ENCODE results near the gene PAIP2.

The PAIP2 gene

DNA sequence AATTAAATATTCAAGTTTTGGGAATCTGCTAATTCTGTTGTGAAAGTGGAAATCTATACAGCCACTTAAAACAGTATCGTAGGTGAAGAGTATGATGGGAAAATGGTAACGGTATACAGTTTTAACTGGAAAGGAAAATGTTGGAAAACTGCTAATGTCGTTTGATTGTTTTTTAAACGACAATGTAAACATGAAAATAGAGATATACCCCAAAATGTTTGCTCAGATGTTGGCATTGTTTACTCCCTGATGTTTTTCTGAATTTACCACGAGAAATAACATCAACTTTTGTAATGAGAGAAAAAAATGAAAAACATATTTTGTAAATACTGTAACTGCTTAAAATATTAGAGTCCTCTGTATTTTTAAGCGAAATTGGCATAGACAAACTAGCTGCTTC, 45.5 kb upstream of the PAIP2 start:
- no peak for DNase-seq
- ChIA-PET CTCF (interaction anchor here (0.9 to 2.8 kb wide), 3 partner anchors 10 to 205 kb away, joined by 4 to 14 read pairs (median 5); no protein-coding TSS in a partner anchor), POLR2A (interaction anchor here (0.9 kb wide), 1 partner anchor 34 kb away, joined by 3 read pairs; no protein-coding TSS in a partner anchor)
- Histone ChIP-seq H3K27ac (ENCODE audit: insufficient read depth in 1 of 2, low read depth in 1 of 2, low read length in 2 of 2, poor library complexity in 1 of 2, severe bottlenecking in 2 of 2) (peak overlapping the region in 1 of 2 experiments; percentile 99), H3K36me3 (ENCODE audit: control insufficient read depth in 4 of 4, insufficient read depth in 4 of 4, low read length in 3 of 4) (peaks cover 0 to 7% (median under 1%) of the 10 kb centered on the region in 4 experiments), H3K4me1 (ENCODE audit: control extremely low read depth in 1 of 4, control insufficient read depth in 4 of 4, insufficient read depth in 4 of 4, low read length in 3 of 4) (peaks cover 16 to 51% (median 26%) of the 10 kb centered on the region in 4 experiments), H3K4me3 (ENCODE audit: control insufficient read depth in 1 of 7, extremely low read depth in 1 of 7, insufficient read depth in 4 of 7, low read depth in 2 of 7, low read length in 6 of 7) (peak overlapping the region in 5 of 7 experiments; percentile 27 to 100 (median 89)), H3K9me3 (ENCODE audit: control extremely low read depth in 1 of 5, control insufficient read depth in 4 of 5, insufficient read depth in 2 of 5, low read depth in 1 of 5, low read length in 4 of 5) (no peaks in the 10 kb centered on the region), H3K27me3 (replicated peaks in 2 of 5; ENCODE audit: control insufficient read depth in 4 of 5, insufficient read depth in 5 of 5, low read length in 4 of 5) (no peaks in the 10 kb centered on the region)
- 75% methylated on average over 4 of the region's 6 CpGs for WGBS (ENCODE audit: insufficient coverage)

DNA sequence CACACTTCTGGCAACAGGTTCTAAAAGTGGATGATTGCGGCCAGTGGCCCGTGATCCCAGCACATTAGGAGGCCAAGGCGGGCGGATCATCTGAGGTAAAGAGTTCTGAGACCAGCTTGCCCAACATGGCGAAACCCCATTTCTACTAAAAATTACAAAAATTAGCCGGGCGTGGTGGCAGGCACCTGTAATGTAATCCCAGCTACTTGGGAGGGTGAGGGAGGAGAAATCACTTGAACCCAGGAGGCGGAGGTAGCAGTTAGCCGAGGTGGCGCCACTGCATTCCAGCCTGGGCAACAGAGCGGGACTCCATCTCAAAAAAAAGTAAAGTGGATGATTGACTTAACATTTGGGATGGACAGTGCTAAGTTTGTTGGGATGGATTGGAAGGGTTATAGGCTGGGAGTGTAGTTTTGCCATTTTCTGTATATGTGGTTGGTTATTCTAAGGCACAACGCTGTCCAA, 44.8 kb upstream of the PAIP2 start:
- Histone ChIP-seq H3K4me1 (ENCODE audit: control extremely low read depth in 1 of 4, control insufficient read depth in 4 of 4, insufficient read depth in 4 of 4, low read length in 3 of 4) (peaks cover 16 to 51% (median 26%) of the 10 kb centered on the region in 4 experiments), H3K4me3 (ENCODE audit: control insufficient read depth in 1 of 7, extremely low read depth in 1 of 7, insufficient read depth in 4 of 7, low read depth in 2 of 7, low read length in 6 of 7) (peak overlapping the region in 3 of 7 experiments; percentile 11 to 100 (median 28)), H3K27ac (ENCODE audit: insufficient read depth in 1 of 2, low read depth in 1 of 2, low read length in 2 of 2, poor library complexity in 1 of 2, severe bottlenecking in 2 of 2) (peak overlapping the region in 1 of 2 experiments; percentile 99), H3K36me3 (ENCODE audit: control insufficient read depth in 4 of 4, insufficient read depth in 4 of 4, low read length in 3 of 4) (peaks cover 0 to 11% (median under 1%) of the 10 kb centered on the region in 4 experiments), H3K9me3 (ENCODE audit: control extremely low read depth in 1 of 5, control insufficient read depth in 4 of 5, insufficient read depth in 2 of 5, low read depth in 1 of 5, low read length in 4 of 5) (no peaks in the 10 kb centered on the region), H3K27me3 (replicated peaks in 2 of 5; ENCODE audit: control insufficient read depth in 4 of 5, insufficient read depth in 5 of 5, low read length in 4 of 5) (no peaks in the 10 kb centered on the region)
- WGBS (ENCODE audit: insufficient coverage) = 98% methylated on average over 10 of the region's 12 CpGs
- ChIA-PET CTCF (interaction anchor here (0.6 to 2.8 kb wide), 7 partner anchors 9 to 205 kb away, joined by 3 to 14 read pairs (median 4); no protein-coding TSS in a partner anchor), POLR2A (interaction anchor here (0.5 to 0.9 kb wide), 2 partner anchors 23 to 34 kb away, joined by 3 read pairs; no protein-coding TSS in a partner anchor)
- no peak for DNase-seq

DNA sequence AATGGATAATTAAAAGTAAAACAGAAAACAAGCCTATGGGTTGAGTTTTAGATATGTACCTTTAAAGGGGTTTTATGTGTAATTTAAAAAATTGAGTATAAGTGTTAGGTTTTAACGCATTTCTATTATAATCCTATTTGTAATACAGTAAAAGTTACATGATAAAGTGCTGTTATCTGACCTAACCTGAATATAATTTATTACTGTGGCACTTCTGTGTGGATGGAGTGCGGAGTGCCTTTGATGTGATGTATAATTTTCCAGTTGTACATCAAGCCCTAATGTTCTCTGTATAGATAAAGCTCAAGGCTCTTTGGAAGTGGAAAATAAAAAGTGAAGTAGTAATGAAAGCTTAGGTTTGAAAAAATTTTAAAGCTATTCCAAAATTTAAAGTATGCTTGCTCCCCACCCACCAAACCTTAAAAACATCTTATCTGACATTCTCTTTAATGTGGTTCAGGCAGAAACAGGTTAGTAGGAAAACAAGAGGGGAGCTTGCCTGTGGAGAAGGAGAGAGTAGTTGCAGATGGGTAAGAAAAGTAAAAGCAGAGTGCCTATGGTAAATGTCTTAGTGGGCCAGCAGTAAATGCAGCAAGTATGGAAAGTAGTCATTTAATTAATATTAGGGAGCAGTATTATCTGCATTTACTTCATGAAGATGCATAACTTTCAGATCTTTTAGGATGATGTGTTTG, 44.1 kb upstream of the PAIP2 start:
- peaks cover 0 to 12% (median under 1%) of the 10 kb centered on the region in 4 experiments for H3K36me3 ChIP-seq (ENCODE audit: control insufficient read depth in 4 of 4, insufficient read depth in 4 of 4, low read length in 3 of 4)
- peaks cover 16 to 51% (median 26%) of the 10 kb centered on the region in 4 experiments for H3K4me1 ChIP-seq (ENCODE audit: control extremely low read depth in 1 of 4, control insufficient read depth in 4 of 4, insufficient read depth in 4 of 4, low read length in 3 of 4)
- no CpG with 5 or more reads among the region's 2 CpGs for WGBS (ENCODE audit: insufficient coverage)
- ChIA-PET CTCF (interaction anchor here (0.6 to 2.8 kb wide), 6 partner anchors 8 to 60 kb away, joined by 3 to 14 read pairs (median 3); no protein-coding TSS in a partner anchor), POLR2A (interaction anchor here (0.6 kb wide), 1 partner anchor 14 kb away, joined by 3 read pairs; no protein-coding TSS in a partner anchor)
- no peaks in the 10 kb centered on the region for H3K27me3 ChIP-seq (replicated peaks in 2 of 5; ENCODE audit: control insufficient read depth in 4 of 5, insufficient read depth in 5 of 5, low read length in 4 of 5)
- H3K4me3 ChIP-seq (ENCODE audit: control insufficient read depth in 1 of 7, extremely low read depth in 1 of 7, insufficient read depth in 4 of 7, low read depth in 2 of 7, low read length in 6 of 7) = peak overlapping the region in 1 of 7 experiments; percentile 17
- peak overlapping the region in 1 of 2 experiments; percentile 6 for H3K27ac ChIP-seq (ENCODE audit: insufficient read depth in 1 of 2, low read depth in 1 of 2, low read length in 2 of 2, poor library complexity in 1 of 2, severe bottlenecking in 2 of 2)
- DNase-seq = no peak
- no peaks in the 10 kb centered on the region for H3K9me3 ChIP-seq (ENCODE audit: control extremely low read depth in 1 of 5, control insufficient read depth in 4 of 5, insufficient read depth in 2 of 5, low read depth in 1 of 5, low read length in 4 of 5)

DNA sequence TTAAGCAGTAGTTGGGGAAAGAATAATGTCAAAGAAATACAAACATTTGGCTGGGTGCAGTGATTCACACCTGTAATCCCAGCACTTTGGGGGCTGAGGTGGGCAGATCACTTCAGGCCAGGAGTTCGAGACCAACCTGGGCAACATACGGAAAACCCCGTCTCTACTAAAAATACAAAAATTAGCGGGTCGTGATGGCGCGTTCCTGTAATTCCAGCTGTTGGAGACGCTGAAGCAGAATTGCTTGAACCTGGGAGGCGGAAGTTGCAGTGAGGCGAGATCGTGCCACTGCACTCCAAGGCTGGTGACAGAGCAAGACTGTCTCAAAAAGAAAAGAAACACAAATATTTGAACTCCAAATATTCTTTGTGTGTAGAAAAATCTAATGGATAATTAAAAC, 43.4 kb upstream of the PAIP2 start:
- DNase-seq = peak in 1 of 3 donors; percentile 23
- POLR2A ChIA-PET = interaction anchor here (0.6 kb wide), 1 partner anchor 13 kb away, joined by 3 read pairs; no protein-coding TSS in a partner anchor

DNA sequence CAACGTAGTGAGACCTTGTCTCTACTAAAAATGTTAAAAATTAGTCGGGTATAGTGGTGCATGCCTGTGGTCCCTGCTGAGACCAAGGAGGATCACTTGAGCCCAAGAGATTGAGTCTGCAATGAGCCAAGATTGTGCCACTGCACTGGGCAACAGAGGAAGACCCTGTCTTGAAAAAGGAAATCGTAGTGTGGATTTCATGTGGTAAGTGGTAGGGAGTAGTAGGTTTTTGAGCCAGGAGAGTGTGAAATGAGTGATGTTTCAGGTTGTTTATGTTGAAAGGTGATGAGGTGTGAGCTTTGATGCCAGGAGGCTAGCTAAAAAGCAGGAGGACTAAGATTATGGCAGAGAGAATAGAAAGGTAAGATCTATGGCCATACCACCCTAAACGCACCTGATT, 42.2 kb upstream of the PAIP2 start:
- POLR2A ChIA-PET = interaction anchor here (0.6 kb wide), 1 partner anchor 30 kb away, joined by 3 read pairs; no protein-coding TSS in a partner anchor
- Histone ChIP-seq H3K4me1 (ENCODE audit: control extremely low read depth in 1 of 4, control insufficient read depth in 4 of 4, insufficient read depth in 4 of 4, low read length in 3 of 4) (peaks cover 21 to 59% (median 26%) of the 10 kb centered on the region in 4 experiments), H3K36me3 (ENCODE audit: control insufficient read depth in 4 of 4, insufficient read depth in 4 of 4, low read length in 3 of 4) (peaks cover 0 to 12% (median under 1%) of the 10 kb centered on the region in 4 experiments), H3K4me3 (ENCODE audit: control insufficient read depth in 1 of 7, extremely low read depth in 1 of 7, insufficient read depth in 4 of 7, low read depth in 2 of 7, low read length in 6 of 7) (peak overlapping the region in 1 of 7 experiments; percentile 6), H3K9me3 (ENCODE audit: control extremely low read depth in 1 of 5, control insufficient read depth in 4 of 5, insufficient read depth in 2 of 5, low read depth in 1 of 5, low read length in 4 of 5) (no peaks in the 10 kb centered on the region), H3K27ac (ENCODE audit: insufficient read depth in 1 of 2, low read depth in 1 of 2, low read length in 2 of 2, poor library complexity in 1 of 2, severe bottlenecking in 2 of 2) (peak overlapping the region in 1 of 2 experiments; percentile 6), H3K27me3 (replicated peaks in 2 of 5; ENCODE audit: control insufficient read depth in 4 of 5, insufficient read depth in 5 of 5, low read length in 4 of 5) (no peaks in the 10 kb centered on the region)
- CTCF ChIA-PET = interaction anchor here (0.9 to 2.4 kb wide), 3 partner anchors 12 to 92 kb away, joined by 3 to 13 read pairs (median 4); partner anchors contain the start of gene PAIP2
- 66% methylated on average over 4 of the region's 4 CpGs for WGBS (ENCODE audit: insufficient coverage)
- DNase-seq = no peak

More for the DNA sequence above, 43.4 kb upstream of the PAIP2 start:
- H3K9me3 ChIP-seq (ENCODE audit: control extremely low read depth in 1 of 5, control insufficient read depth in 4 of 5, insufficient read depth in 2 of 5, low read depth in 1 of 5, low read length in 4 of 5) = no peaks in the 10 kb centered on the region
- CTCF ChIA-PET = interaction anchor here (1.1 to 1.6 kb wide), 3 partner anchors 16 to 60 kb away, joined by 3 to 4 read pairs (median 3); no protein-coding TSS in a partner anchor
- H3K27ac ChIP-seq (ENCODE audit: insufficient read depth in 1 of 2, low read depth in 1 of 2, low read length in 2 of 2, poor library complexity in 1 of 2, severe bottlenecking in 2 of 2) = no peak overlapping the region
- H3K4me3 ChIP-seq (ENCODE audit: control insufficient read depth in 1 of 7, extremely low read depth in 1 of 7, insufficient read depth in 4 of 7, low read depth in 2 of 7, low read length in 6 of 7) = no peak overlapping the region
- no peaks in the 10 kb centered on the region for H3K27me3 ChIP-seq (replicated peaks in 2 of 5; ENCODE audit: control insufficient read depth in 4 of 5, insufficient read depth in 5 of 5, low read length in 4 of 5)
- 100% methylated on average over 2 of the region's 11 CpGs for WGBS (ENCODE audit: insufficient coverage)
- H3K4me1 ChIP-seq (ENCODE audit: control extremely low read depth in 1 of 4, control insufficient read depth in 4 of 4, insufficient read depth in 4 of 4, low read length in 3 of 4) = peaks cover 19 to 49% (median 25%) of the 10 kb centered on the region in 4 experiments
- H3K36me3 ChIP-seq (ENCODE audit: control insufficient read depth in 4 of 4, insufficient read depth in 4 of 4, low read length in 3 of 4) = peaks cover 0 to 12% (median under 1%) of the 10 kb centered on the region in 4 experiments

DNA sequence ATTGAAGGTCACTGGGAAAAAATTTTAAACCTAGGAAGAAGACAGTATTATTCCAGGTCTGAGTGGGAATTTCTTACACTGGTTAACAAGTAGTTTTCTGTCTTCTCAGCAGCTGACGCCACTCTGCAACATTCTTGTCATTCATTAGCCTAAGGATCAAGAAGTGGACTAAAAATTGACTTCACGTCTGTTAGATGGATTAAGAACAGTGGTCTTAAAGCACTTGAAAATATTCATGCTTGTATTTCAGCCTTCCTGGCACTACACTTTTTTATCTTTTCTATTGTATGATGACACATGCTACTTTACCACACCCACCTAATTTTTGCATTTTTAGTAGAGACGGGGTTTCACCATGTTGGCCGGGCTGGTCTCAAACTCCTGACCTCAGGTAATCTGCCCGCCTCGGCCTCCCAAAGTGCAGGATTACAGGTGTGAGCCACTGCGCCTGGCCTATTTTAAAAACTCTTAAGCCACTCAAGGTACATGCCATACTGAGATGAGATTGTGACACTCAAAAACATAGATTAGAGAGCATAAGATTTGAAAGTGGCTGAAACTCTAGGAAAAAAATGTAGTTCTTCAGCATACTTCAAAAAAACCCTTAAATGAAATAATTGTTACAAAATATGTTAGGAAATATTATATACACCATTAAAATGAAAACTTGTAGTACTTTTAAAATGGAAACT, 39.7 kb upstream of the PAIP2 start:
- Histone ChIP-seq H3K27me3 (replicated peaks in 2 of 5; ENCODE audit: control insufficient read depth in 4 of 5, insufficient read depth in 5 of 5, low read length in 4 of 5) (no peaks in the 10 kb centered on the region), H3K27ac (ENCODE audit: insufficient read depth in 1 of 2, low read depth in 1 of 2, low read length in 2 of 2, poor library complexity in 1 of 2, severe bottlenecking in 2 of 2) (no peak overlapping the region), H3K4me3 (ENCODE audit: control insufficient read depth in 1 of 7, extremely low read depth in 1 of 7, insufficient read depth in 4 of 7, low read depth in 2 of 7, low read length in 6 of 7) (no peak overlapping the region), H3K9me3 (ENCODE audit: control extremely low read depth in 1 of 5, control insufficient read depth in 4 of 5, insufficient read depth in 2 of 5, low read depth in 1 of 5, low read length in 4 of 5) (no peaks in the 10 kb centered on the region), H3K36me3 (ENCODE audit: control insufficient read depth in 4 of 4, insufficient read depth in 4 of 4, low read length in 3 of 4) (peaks cover 0 to 12% (median under 1%) of the 10 kb centered on the region in 4 experiments), H3K4me1 (ENCODE audit: control extremely low read depth in 1 of 4, control insufficient read depth in 4 of 4, insufficient read depth in 4 of 4, low read length in 3 of 4) (peaks cover 17 to 50% (median 18%) of the 10 kb centered on the region in 4 experiments)
- WGBS (ENCODE audit: insufficient coverage) = 97% methylated on average over 5 of the region's 7 CpGs
- ChIA-PET CTCF (no interaction called here), POLR2A (interaction anchor here (0.6 kb wide), 1 partner anchor 34 kb away, joined by 3 read pairs; no protein-coding TSS in a partner anchor)
- no peak for DNase-seq

Measured in common myeloid progenitor, CD34-positive (primary cell).